H9 (cell line): ENCODE data around the gene CHST1. TPM values are rescaled to one million over a fixed set of nuclear protein-coding genes. Genes with fewer than 3 reads are reported as not detected.

Experiments
- DNase-seq: peaks from one replicate; pipeline ENCODE4 v3.0.0-alpha.2; 2017
- H2AFZ ChIP-seq: one replicate; pipeline ENCODE4 v1.6.1; 2013; ENCODE audit warnings: mild to moderate bottlenecking, low read length, control low read depth, moderate library complexity
- H2AK5ac ChIP-seq: 2 replicates; pipeline ENCODE4 v1.6.1; 2013; ENCODE audit warnings: low read length, control low read depth, mixed read lengths; ENCODE audit not compliant: insufficient read length
- H2BK120ac ChIP-seq: one replicate; pipeline ENCODE4 v1.6.1; 2013; ENCODE audit warnings: low read depth, mild to moderate bottlenecking, low read length, control low read depth, inconsistent platforms; ENCODE audit not compliant: poor library complexity, severe bottlenecking
- H2BK12ac ChIP-seq: 2 replicates; pipeline ENCODE4 v1.6.1; 2013; ENCODE audit warnings: low read length, control low read depth, mixed read lengths, low read depth; ENCODE audit not compliant: insufficient read length
- H2BK15ac ChIP-seq: 2 replicates; pipeline ENCODE4 v1.6.1; 2013; ENCODE audit warnings: low read depth, low read length, control low read depth
- H2BK20ac ChIP-seq: one replicate; pipeline ENCODE4 v1.6.1; 2013; ENCODE audit warnings: low read depth, mild to moderate bottlenecking, low read length, control low read depth, inconsistent platforms; ENCODE audit not compliant: poor library complexity, severe bottlenecking
- H2BK5ac ChIP-seq: 2 replicates; pipeline ENCODE4 v1.6.1; 2013; ENCODE audit warnings: low read length, control low read depth, mixed read lengths; ENCODE audit not compliant: insufficient read length
- H3K14ac ChIP-seq: 2 replicates; pipeline ENCODE4 v1.6.1; 2013; ENCODE audit warnings: low read length, control low read depth; ENCODE audit not compliant: insufficient read depth
- H3K18ac ChIP-seq: 2 replicates; pipeline ENCODE4 v1.6.1; 2013; ENCODE audit warnings: low read depth, mild to moderate bottlenecking, mixed read lengths, low read length, control low read depth; ENCODE audit not compliant: insufficient read length
- H3K23ac ChIP-seq: 2 replicates; pipeline ENCODE4 v1.6.1; 2013; ENCODE audit warnings: low read length, control low read depth, mixed read lengths, low read depth; ENCODE audit not compliant: insufficient read length
- H3K23me2 ChIP-seq: 2 replicates; pipeline ENCODE4 v1.6.1; 2013; ENCODE audit warnings: low read depth, mild to moderate bottlenecking, mixed read lengths, low read length, control low read depth; ENCODE audit not compliant: insufficient read length, poor library complexity, severe bottlenecking
- H3K27ac ChIP-seq: 2 replicates; pipeline ENCODE4 v1.5.1; 2013; ENCODE audit warnings: low read length, control low read depth, mixed read lengths, low read depth; ENCODE audit not compliant: insufficient read length
- H3K27me3 ChIP-seq: 2 replicates; pipeline ENCODE4 v1.6.1; 2013; ENCODE audit warnings: low read length, control low read depth, inconsistent platforms; ENCODE audit not compliant: insufficient read depth
- H3K4ac ChIP-seq: 2 replicates; pipeline ENCODE4 v1.6.1; 2013; ENCODE audit warnings: low read depth, mild to moderate bottlenecking, control low read depth, inconsistent platforms, low read length, moderate library complexity
- H3K4me1 ChIP-seq: 2 replicates; pipeline ENCODE4 v1.6.1; 2013; ENCODE audit warnings: low read length, control low read depth, inconsistent platforms; ENCODE audit not compliant: insufficient read depth
- H3K4me2 ChIP-seq: 2 replicates; pipeline ENCODE4 v1.6.1; 2013; ENCODE audit warnings: low read length, control low read depth, mixed read lengths; ENCODE audit not compliant: insufficient read length, insufficient read depth
- H3K56ac ChIP-seq: 2 replicates; pipeline ENCODE4 v1.6.1; 2013; ENCODE audit warnings: low read depth, mild to moderate bottlenecking, mixed read lengths, low read length, control low read depth; ENCODE audit not compliant: insufficient read length
- H3K79me1 ChIP-seq: 2 replicates; pipeline ENCODE4 v1.6.1; 2013; ENCODE audit warnings: low read depth, mild to moderate bottlenecking, moderate library complexity, low read length, control low read depth, inconsistent platforms; ENCODE audit not compliant: insufficient read depth, poor library complexity, severe bottlenecking
- H3K79me2 ChIP-seq: 2 replicates; pipeline ENCODE4 v1.6.1; 2013; ENCODE audit warnings: low read length, control low read depth, inconsistent platforms; ENCODE audit not compliant: insufficient read depth
- H3K9ac ChIP-seq: 2 replicates; pipeline ENCODE4 v1.6.1; 2013; ENCODE audit warnings: low read length, control low read depth, mixed read lengths; ENCODE audit not compliant: insufficient read length; ENCODE audit errors: extremely low read depth
- H3K9me3 ChIP-seq: one replicate; pipeline ENCODE4 v1.6.1; 2013; ENCODE audit warnings: low read depth, low read length, inconsistent platforms; ENCODE audit not compliant: control insufficient read depth
- H3T11ph ChIP-seq: one replicate; pipeline ENCODE4 v1.6.1; 2013; ENCODE audit warnings: mild to moderate bottlenecking, low read length, control low read depth, inconsistent platforms
- H4K20me1 ChIP-seq: one replicate; pipeline ENCODE4 v1.6.1; 2013; ENCODE audit not compliant: control insufficient read depth, insufficient read length, insufficient read depth
- H4K5ac ChIP-seq: 2 replicates; pipeline ENCODE4 v1.6.1; 2013; ENCODE audit warnings: low read depth, mild to moderate bottlenecking, mixed read lengths, low read length, control low read depth; ENCODE audit not compliant: insufficient read length
- H4K8ac ChIP-seq: replicated peaks from 2 replicates; pipeline ENCODE4 v1.6.1; 2013; ENCODE audit warnings: low read length, control low read depth, mixed read lengths, low read depth; ENCODE audit not compliant: insufficient read length
- H4K91ac ChIP-seq: 2 replicates; pipeline ENCODE4 v1.6.1; 2013; ENCODE audit warnings: low read depth, mild to moderate bottlenecking, moderate library complexity, mixed read lengths, low read length, control low read depth; ENCODE audit not compliant: insufficient read length
- H3K27ac Mint-ChIP-seq, 3 experiments: 2 replicates in 2 of 3; 3 replicates in 1 of 3; pipeline ENCODE4 v1.8.0; 2020 to 2021; ENCODE audit warnings: mixed read lengths in 3 of 3, mild to moderate bottlenecking in 1 of 3, moderate library complexity in 1 of 3
- H3K27me3 Mint-ChIP-seq: 2 replicates; pipeline ENCODE4 v1.8.0; 2021; ENCODE audit warnings: low read depth, mild to moderate bottlenecking, moderate library complexity, mixed read lengths
- H3K36me3 Mint-ChIP-seq, 3 experiments: 2 replicates in 2 of 3; 3 replicates in 1 of 3; pipeline ENCODE4 v1.8.0; 2020 to 2021; ENCODE audit warnings: low read depth in 3 of 3, mixed read lengths in 3 of 3; ENCODE audit not compliant: insufficient read depth in 1 of 3
- H3K4me1 Mint-ChIP-seq, 2 experiments: 2 replicates each; pipeline ENCODE4 v1.8.0; 2020; ENCODE audit warnings: mixed read lengths in 2 of 2
- H3K4me3 Mint-ChIP-seq, 2 experiments: 2 replicates in 1 of 2; 3 replicates in 1 of 2; pipeline ENCODE4 v1.8.0; 2020 to 2021; ENCODE audit warnings: mild to moderate bottlenecking in 2 of 2, mixed read lengths in 2 of 2, moderate library complexity in 1 of 2
- H3K9me3 Mint-ChIP-seq, 2 experiments: 2 replicates in 1 of 2; 3 replicates in 1 of 2; pipeline ENCODE4 v1.8.0; 2020; ENCODE audit warnings: mild to moderate bottlenecking in 2 of 2, mixed read lengths in 2 of 2, moderate library complexity in 1 of 2
- WGBS: extraction: QIAGEN DNeasy Blood & Tissue Kit; methylation state at CpG from one replicate; pipeline ENCODE4 v1.1.7; 2013; ENCODE audit warnings: missing lambda C conversion rate, low lambda C conversion rate, mixed read lengths; ENCODE audit not compliant: insufficient read length; ENCODE audit errors: extremely low coverage; 5-methylcytosine and 5-hydroxymethylcytosine counted together
- total RNA-seq: library from RNA; stranded (reverse); gene quantifications from 2 replicates; pipeline ENCODE4 v1.2.1, GENCODE V29; 2021
- TF ChIP-seq, protein P1 (sequence below): fragments of 200-600 bp; sonication (generic); conservative IDR thresholded peaks from 3 replicates; pipeline ENCODE4 v1.8.0; 2021; ENCODE audit warnings: antibody characterized with exemption, mild to moderate bottlenecking

Gene CHST1
- total RNA-seq, 1 experiment from 2014 or later: 0.57 TPM

DNA sequence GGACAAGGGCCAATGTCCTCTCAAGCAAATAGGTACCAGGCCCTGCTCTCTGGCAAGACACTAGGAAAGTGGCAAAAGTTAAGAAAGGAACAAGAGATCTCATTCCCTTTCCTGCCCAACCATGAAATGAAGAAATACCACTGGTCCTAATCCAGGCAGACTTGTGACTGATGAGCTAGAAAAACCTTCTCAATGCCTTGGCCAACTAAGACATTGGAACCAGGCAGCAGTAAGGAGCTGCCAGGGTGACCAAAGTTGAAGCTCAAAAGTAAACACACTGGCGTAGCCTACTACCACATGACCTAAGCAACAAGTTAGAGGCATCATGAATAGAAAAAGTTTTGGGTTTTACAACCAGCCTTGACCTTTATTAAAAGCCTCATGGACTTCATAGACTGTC, 45.1 kb upstream of the CHST1 start:
- no peak overlapping the region for H2BK5ac ChIP-seq
- no peak overlapping the region for H4K8ac ChIP-seq
- H3K27ac ChIP-seq: no peak overlapping the region
- H3K4me3 Mint-ChIP-seq: no peak overlapping the region
- no peaks in the 10 kb centered on the region for H4K20me1 ChIP-seq
- H4K91ac ChIP-seq: no peak overlapping the region
- H2BK15ac ChIP-seq: no peak overlapping the region
- no peaks in the 10 kb centered on the region for H3K36me3 Mint-ChIP-seq
- H3K18ac ChIP-seq: no peak overlapping the region
- H4K5ac ChIP-seq: no peak overlapping the region
- no peak overlapping the region for H3K27ac Mint-ChIP-seq
- H3K27me3 ChIP-seq: no peaks in the 10 kb centered on the region
- H2AK5ac ChIP-seq: no peak overlapping the region
- H3K27me3 Mint-ChIP-seq: peaks cover 50% of the 10 kb centered on the region
- no peak overlapping the region for H3K4ac ChIP-seq
- H2BK20ac ChIP-seq: no peak overlapping the region
- peaks cover 19 to 20% of the 10 kb centered on the region in 2 experiments for H3K4me1 Mint-ChIP-seq
- no peak overlapping the region for H3K56ac ChIP-seq
- no peaks in the 10 kb centered on the region for H3K79me1 ChIP-seq
- H3K79me2 ChIP-seq: no peaks in the 10 kb centered on the region
- H2BK120ac ChIP-seq: no peak overlapping the region
- H3K9ac ChIP-seq: no peak overlapping the region
- H2BK12ac ChIP-seq: no peak overlapping the region
- H3K23me2 ChIP-seq: no peaks in the 10 kb centered on the region
- no peaks in the 10 kb centered on the region for H3K4me1 ChIP-seq
- H3T11ph ChIP-seq: no peak overlapping the region
- TF ChIP-seq, protein P1, sequence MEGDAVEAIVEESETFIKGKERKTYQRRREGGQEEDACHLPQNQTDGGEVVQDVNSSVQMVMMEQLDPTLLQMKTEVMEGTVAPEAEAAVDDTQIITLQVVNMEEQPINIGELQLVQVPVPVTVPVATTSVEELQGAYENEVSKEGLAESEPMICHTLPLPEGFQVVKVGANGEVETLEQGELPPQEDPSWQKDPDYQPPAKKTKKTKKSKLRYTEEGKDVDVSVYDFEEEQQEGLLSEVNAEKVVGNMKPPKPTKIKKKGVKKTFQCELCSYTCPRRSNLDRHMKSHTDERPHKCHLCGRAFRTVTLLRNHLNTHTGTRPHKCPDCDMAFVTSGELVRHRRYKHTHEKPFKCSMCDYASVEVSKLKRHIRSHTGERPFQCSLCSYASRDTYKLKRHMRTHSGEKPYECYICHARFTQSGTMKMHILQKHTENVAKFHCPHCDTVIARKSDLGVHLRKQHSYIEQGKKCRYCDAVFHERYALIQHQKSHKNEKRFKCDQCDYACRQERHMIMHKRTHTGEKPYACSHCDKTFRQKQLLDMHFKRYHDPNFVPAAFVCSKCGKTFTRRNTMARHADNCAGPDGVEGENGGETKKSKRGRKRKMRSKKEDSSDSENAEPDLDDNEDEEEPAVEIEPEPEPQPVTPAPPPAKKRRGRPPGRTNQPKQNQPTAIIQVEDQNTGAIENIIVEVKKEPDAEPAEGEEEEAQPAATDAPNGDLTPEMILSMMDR: no peak
- WGBS: no CpG with 5 or more reads among the region's 1 CpG
- peak overlapping the region; percentile 36 for H3K23ac ChIP-seq
- no peak overlapping the region for H2AFZ ChIP-seq
- H3K9me3 ChIP-seq: no peaks in the 10 kb centered on the region
- no peaks in the 10 kb centered on the region for H3K9me3 Mint-ChIP-seq
- no peak overlapping the region for H3K14ac ChIP-seq
- no peak overlapping the region for H3K4me2 ChIP-seq
- DNase-seq: no peak
